GM18868 (cell line): ENCODE measurements around the gene NFE2L2.
"Not testable (repeated sequence)": the region's sequence is repeated elsewhere in the genome, so short reads cannot be mapped to it uniquely, and the experiment has no call there.

Source experiments
- ATAC-seq: cut with Tn5 transposase; IDR thresholded peaks from one replicate; pipeline ENCODE4 v1.9.1; 2021; ENCODE audit warnings: mild to moderate bottlenecking, moderate library complexity; ENCODE audit not compliant: unreplicated experiment

NFE2L2 gene

GRCh38 chr2:177258059-177258458, 6.5 kb downstream of the NFE2L2 start:
- no peak for ATAC-seq

- ATAC-seq, result no peak
These were observed 7.1 kb downstream of the NFE2L2 start for GRCh38 chr2:177257471-177257870.

GRCh38 chr2:177256695-177257094, 7.8 kb downstream of the NFE2L2 start:
- no peak for ATAC-seq

GRCh38 chr2:177256026-177256425, 8.5 kb downstream of the NFE2L2 start:
- ATAC-seq, result no peak

GRCh38 chr2:177255227-177255601, 9.3 kb downstream of the NFE2L2 start:
- ATAC-seq, result no peak

- no peak for ATAC-seq
These were observed 9.9 kb downstream of the NFE2L2 start for GRCh38 chr2:177254433-177255226.

- no peak for ATAC-seq
These were observed 10.8 kb downstream of the NFE2L2 start for GRCh38 chr2:177253704-177254103.

- no peak for ATAC-seq
These were observed 11.6 kb downstream of the NFE2L2 start for GRCh38 chr2:177252808-177253531.

- no peak for ATAC-seq
These were observed 13.4 kb downstream of the NFE2L2 start for GRCh38 chr2:177251165-177251542.

- ATAC-seq, result no peak
These were observed 14.1 kb downstream of the NFE2L2 start for GRCh38 chr2:177250461-177250860.

- ATAC-seq, result no peak
These were observed 15.5 kb downstream of the NFE2L2 start for GRCh38 chr2:177249038-177249437.

GRCh38 chr2:177247693-177248262, 16.7 kb downstream of the NFE2L2 start:
- no peak for ATAC-seq

- ATAC-seq, result not testable (repeated sequence)
These were observed 17.9 kb downstream of the NFE2L2 start for GRCh38 chr2:177246523-177247030.

- no peak for ATAC-seq
These were observed 18.5 kb downstream of the NFE2L2 start for GRCh38 chr2:177246000-177246399.

GRCh38 chr2:177245010-177245422, 19.5 kb downstream of the NFE2L2 start:
- no peak for ATAC-seq

GRCh38 chr2:177244244-177244771, 20.2 kb downstream of the NFE2L2 start:
- ATAC-seq, result no peak

- ATAC-seq, result no peak
These were observed 21.1 kb downstream of the NFE2L2 start for GRCh38 chr2:177243476-177243875.

GRCh38 chr2:177243073-177243472, 21.5 kb downstream of the NFE2L2 start:
- ATAC-seq, result no peak

GRCh38 chr2:177242121-177242987, 22.2 kb downstream of the NFE2L2 start:
- ATAC-seq, result no peak

- no peak for ATAC-seq
These were observed 22.8 kb downstream of the NFE2L2 start for GRCh38 chr2:177241711-177242120.
